HG02970 (cell line): ENCODE measurements around the gene OR11L1.

Source experiments
- ATAC-seq: cut with Tn5 transposase; IDR thresholded peaks from one replicate; pipeline ENCODE4 v1.9.1; 2021; ENCODE audit warnings: mild to moderate bottlenecking, moderate library complexity, moderate number of reproducible peaks; ENCODE audit not compliant: unreplicated experiment, low FRiP score

OR11L1 gene

GRCh38 chr1:247822060-247822459, 19.6 kb downstream of the OR11L1 start:
- no peak for ATAC-seq

- no peak for ATAC-seq
Measured at GRCh38 chr1:247812637-247813036, 29.1 kb downstream of the OR11L1 start.

GRCh38 chr1:247797518-247797917, 44.2 kb downstream of the OR11L1 start:
- ATAC-seq = no peak
